Right lung (tissue), 5 donors: ENCODE results near the gene VAV3. TPM values are rescaled to one million over a fixed set of nuclear protein-coding genes. Genes with fewer than 3 reads are reported as not detected.

Experiments
- DNase-seq, 2 donors: peaks; one replicate each; pipeline ENCODE4 v3.0.0-alpha.2; 2013
- polyA plus RNA-seq, 5 donors: library from polyadenylated mRNA; unstranded; fragments of 120-200 nt; gene quantifications; one replicate each; pipeline versions ENCODE4 v1.2.1 to v1.2.3, GENCODE V29; 2013; ENCODE audit warnings: inconsistent platforms in 1 of 5, low replicate concordance in 1 of 5; ENCODE audit not compliant: insufficient read length in 5 of 5, insufficient read depth in 1 of 5

Gene VAV3
- polyA plus RNA-seq, 5 donors, result 5.9 to 6.8 (median 6.6) TPM

- DNase-seq, result no peak
These were observed 318.0 kb downstream of the VAV3 start for GRCh38 chr1:107647012-107647411.

GRCh38 chr1:107643766-107644165, 321.2 kb downstream of the VAV3 start:
- DNase-seq, result no peak

GRCh38 chr1:107640207-107640606, 324.8 kb downstream of the VAV3 start:
- DNase-seq, result no peak

- no peak for DNase-seq
These were observed 327.9 kb downstream of the VAV3 start for GRCh38 chr1:107637101-107637500.

- no peak for DNase-seq
These were observed 331.4 kb downstream of the VAV3 start for GRCh38 chr1:107633596-107633995.

GRCh38 chr1:107626073-107626796, 338.7 kb downstream of the VAV3 start:
- no peak for DNase-seq

- DNase-seq, result no peak
These were observed 339.5 kb downstream of the VAV3 start for GRCh38 chr1:107625405-107626029.

- DNase-seq, result no peak
These were observed 341.5 kb downstream of the VAV3 start for GRCh38 chr1:107623431-107623830.

GRCh38 chr1:107622966-107623365, 342.0 kb downstream of the VAV3 start:
- no peak for DNase-seq

- DNase-seq, result no peak
These were observed 342.4 kb downstream of the VAV3 start for GRCh38 chr1:107622535-107622934.

GRCh38 chr1:107620753-107621152, 344.2 kb downstream of the VAV3 start:
- DNase-seq, result no peak

- no peak for DNase-seq
These were observed 346.4 kb downstream of the VAV3 start for GRCh38 chr1:107618539-107618938.

GRCh38 chr1:107617921-107618320, 347.1 kb downstream of the VAV3 start:
- DNase-seq, result no peak

GRCh38 chr1:107617456-107617855, 347.5 kb downstream of the VAV3 start:
- DNase-seq, result no peak

- no peak for DNase-seq
These were observed 355.2 kb downstream of the VAV3 start for GRCh38 chr1:107609808-107610207.

- DNase-seq, result no peak
These were observed 360.2 kb downstream of the VAV3 start for GRCh38 chr1:107604825-107605224.

- DNase-seq, result no peak
These were observed 364.3 kb downstream of the VAV3 start for GRCh38 chr1:107600607-107601160.

GRCh38 chr1:107599220-107599619, 365.8 kb downstream of the VAV3 start:
- DNase-seq, result no peak

- no peak for DNase-seq
These were observed 367.7 kb downstream of the VAV3 start for GRCh38 chr1:107597290-107597689.

- no peak for DNase-seq
These were observed 370.4 kb downstream of the VAV3 start for GRCh38 chr1:107594536-107594935.

- no peak for DNase-seq
These were observed 371.3 kb downstream of the VAV3 start for GRCh38 chr1:107593501-107594209.

- no peak for DNase-seq
These were observed 373.9 kb downstream of the VAV3 start for GRCh38 chr1:107590900-107591622.
